ENCODE data around the gene GLCCI1.
A peak's percentile ranks its signal among the peaks of the same experiment; 100 is the strongest.

GLCCI1 gene

GRCh38 chr7:8017423-8017822, 48.8 kb downstream of the GLCCI1 start:
- DNase-seq (ENCODE audit: low read depth, low spot score) = no peak
- no peak for TF ChIP-seq CTCF (IDR thresholded peaks at IDR 0.05; ENCODE audit: insufficient read depth, low read length, missing control alignments)
- H3K4me3 ChIP-seq (ENCODE audit: low read depth, low read length) = no peak overlapping the region
- ChIA-PET CTCF (interaction anchor here (1.0 to 1.5 kb wide), 3 partner anchors 9 to 144 kb away, joined by 3 to 4 read pairs (median 3); no protein-coding TSS in a partner anchor), POLR2A (no interaction called here)

GRCh38 chr7:8018961-8019360, 50.4 kb downstream of the GLCCI1 start:
- no peak for TF ChIP-seq CTCF (IDR thresholded peaks at IDR 0.05; ENCODE audit: insufficient read depth, low read length, missing control alignments)
- CTCF ChIA-PET = interaction anchor here (0.7 kb wide), 1 partner anchor 10 kb away, joined by 3 read pairs; no protein-coding TSS in a partner anchor
- no peak for DNase-seq (ENCODE audit: low read depth, low spot score)
- no peak overlapping the region for H3K4me3 ChIP-seq (ENCODE audit: low read depth, low read length)
- POLR2A ChIA-PET = no interaction called here

- CTCF ChIA-PET = interaction anchor here (1.4 to 2.9 kb wide), 2 partner anchors 11 to 13 kb away, joined by 3 to 16 read pairs; no protein-coding TSS in a partner anchor
- POLR2A ChIA-PET = interaction anchor here (0.6 kb wide), 1 partner anchor 21 kb away, joined by 3 read pairs; no protein-coding TSS in a partner anchor
- no peak for DNase-seq (ENCODE audit: low read depth, low spot score)
- no peak overlapping the region for H3K4me3 ChIP-seq (ENCODE audit: low read depth, low read length)
- TF ChIP-seq CTCF (IDR thresholded peaks at IDR 0.05; ENCODE audit: insufficient read depth, low read length, missing control alignments) = no peak
Observed at GRCh38 chr7:8022628-8023027, 54.0 kb downstream of the GLCCI1 start.

GRCh38 chr7:8035192-8035591, 66.6 kb downstream of the GLCCI1 start:
- TF ChIP-seq CTCF (IDR thresholded peaks at IDR 0.05; ENCODE audit: insufficient read depth, low read length, missing control alignments) = no peak
- H3K4me3 ChIP-seq (ENCODE audit: low read depth, low read length) = no peak overlapping the region
- CTCF ChIA-PET = interaction anchor here (0.6 to 1.9 kb wide), 7 partner anchors 11 to 354 kb away, joined by 3 to 16 read pairs (median 3); no protein-coding TSS in a partner anchor
- DNase-seq (ENCODE audit: low read depth, low spot score) = no peak
- POLR2A ChIA-PET = no interaction called here

- CTCF ChIA-PET = interaction anchor here (0.8 to 1.9 kb wide), 5 partner anchors 12 to 355 kb away, joined by 3 to 16 read pairs (median 4); no protein-coding TSS in a partner anchor
- DNase-seq (ENCODE audit: low read depth, low spot score) = no peak
- peak; percentile 48 for TF ChIP-seq CTCF (IDR thresholded peaks at IDR 0.05; ENCODE audit: insufficient read depth, low read length, missing control alignments)
- H3K4me3 ChIP-seq (ENCODE audit: low read depth, low read length) = no peak overlapping the region
- POLR2A ChIA-PET = no interaction called here
Observed at GRCh38 chr7:8035647-8036518, 67.3 kb downstream of the GLCCI1 start.

- ChIA-PET CTCF (interaction anchor here (0.5 kb wide), 1 partner anchor 355 kb away, joined by 3 read pairs; no protein-coding TSS in a partner anchor), POLR2A (no interaction called here)
- no peak for TF ChIP-seq CTCF (IDR thresholded peaks at IDR 0.05; ENCODE audit: insufficient read depth, low read length, missing control alignments)
- no peak for DNase-seq (ENCODE audit: low read depth, low spot score)
- no peak overlapping the region for H3K4me3 ChIP-seq (ENCODE audit: low read depth, low read length)
Observed at GRCh38 chr7:8037151-8037550, 68.6 kb downstream of the GLCCI1 start.
